Measurements from ENCODE around the gene TNFSF13. TPM values are rescaled to one million over a fixed set of nuclear protein-coding genes. Genes with fewer than 3 reads are reported as not detected.

Gene TNFSF13
- total RNA-seq, 1 experiment from 2014 or later, result 3.2 TPM

GRCh38 chr17:7586673-7587419 lies 28.3 kb downstream of the TNFSF13 start:
- H3K9me3 Mint-ChIP-seq, result no peaks in the 10 kb centered on the region
- H3K27me3 Mint-ChIP-seq (ENCODE audit: low read depth), result no peaks in the 10 kb centered on the region
- DNase-seq (ENCODE audit: low spot score) (peak; percentile 45), ATAC-seq (no peak)
- TF ChIP-seq, protein P1, sequence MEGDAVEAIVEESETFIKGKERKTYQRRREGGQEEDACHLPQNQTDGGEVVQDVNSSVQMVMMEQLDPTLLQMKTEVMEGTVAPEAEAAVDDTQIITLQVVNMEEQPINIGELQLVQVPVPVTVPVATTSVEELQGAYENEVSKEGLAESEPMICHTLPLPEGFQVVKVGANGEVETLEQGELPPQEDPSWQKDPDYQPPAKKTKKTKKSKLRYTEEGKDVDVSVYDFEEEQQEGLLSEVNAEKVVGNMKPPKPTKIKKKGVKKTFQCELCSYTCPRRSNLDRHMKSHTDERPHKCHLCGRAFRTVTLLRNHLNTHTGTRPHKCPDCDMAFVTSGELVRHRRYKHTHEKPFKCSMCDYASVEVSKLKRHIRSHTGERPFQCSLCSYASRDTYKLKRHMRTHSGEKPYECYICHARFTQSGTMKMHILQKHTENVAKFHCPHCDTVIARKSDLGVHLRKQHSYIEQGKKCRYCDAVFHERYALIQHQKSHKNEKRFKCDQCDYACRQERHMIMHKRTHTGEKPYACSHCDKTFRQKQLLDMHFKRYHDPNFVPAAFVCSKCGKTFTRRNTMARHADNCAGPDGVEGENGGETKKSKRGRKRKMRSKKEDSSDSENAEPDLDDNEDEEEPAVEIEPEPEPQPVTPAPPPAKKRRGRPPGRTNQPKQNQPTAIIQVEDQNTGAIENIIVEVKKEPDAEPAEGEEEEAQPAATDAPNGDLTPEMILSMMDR (IDR thresholded peaks at IDR 0.05), result no peak
- TF ChIP-seq, protein P2, sequence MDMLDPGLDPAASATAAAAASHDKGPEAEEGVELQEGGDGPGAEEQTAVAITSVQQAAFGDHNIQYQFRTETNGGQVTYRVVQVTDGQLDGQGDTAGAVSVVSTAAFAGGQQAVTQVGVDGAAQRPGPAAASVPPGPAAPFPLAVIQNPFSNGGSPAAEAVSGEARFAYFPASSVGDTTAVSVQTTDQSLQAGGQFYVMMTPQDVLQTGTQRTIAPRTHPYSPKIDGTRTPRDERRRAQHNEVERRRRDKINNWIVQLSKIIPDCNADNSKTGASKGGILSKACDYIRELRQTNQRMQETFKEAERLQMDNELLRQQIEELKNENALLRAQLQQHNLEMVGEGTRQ (CRISPR knock-in tag; IDR thresholded peaks at IDR 0.05), result no peak
- TF ChIP-seq, protein P3, sequence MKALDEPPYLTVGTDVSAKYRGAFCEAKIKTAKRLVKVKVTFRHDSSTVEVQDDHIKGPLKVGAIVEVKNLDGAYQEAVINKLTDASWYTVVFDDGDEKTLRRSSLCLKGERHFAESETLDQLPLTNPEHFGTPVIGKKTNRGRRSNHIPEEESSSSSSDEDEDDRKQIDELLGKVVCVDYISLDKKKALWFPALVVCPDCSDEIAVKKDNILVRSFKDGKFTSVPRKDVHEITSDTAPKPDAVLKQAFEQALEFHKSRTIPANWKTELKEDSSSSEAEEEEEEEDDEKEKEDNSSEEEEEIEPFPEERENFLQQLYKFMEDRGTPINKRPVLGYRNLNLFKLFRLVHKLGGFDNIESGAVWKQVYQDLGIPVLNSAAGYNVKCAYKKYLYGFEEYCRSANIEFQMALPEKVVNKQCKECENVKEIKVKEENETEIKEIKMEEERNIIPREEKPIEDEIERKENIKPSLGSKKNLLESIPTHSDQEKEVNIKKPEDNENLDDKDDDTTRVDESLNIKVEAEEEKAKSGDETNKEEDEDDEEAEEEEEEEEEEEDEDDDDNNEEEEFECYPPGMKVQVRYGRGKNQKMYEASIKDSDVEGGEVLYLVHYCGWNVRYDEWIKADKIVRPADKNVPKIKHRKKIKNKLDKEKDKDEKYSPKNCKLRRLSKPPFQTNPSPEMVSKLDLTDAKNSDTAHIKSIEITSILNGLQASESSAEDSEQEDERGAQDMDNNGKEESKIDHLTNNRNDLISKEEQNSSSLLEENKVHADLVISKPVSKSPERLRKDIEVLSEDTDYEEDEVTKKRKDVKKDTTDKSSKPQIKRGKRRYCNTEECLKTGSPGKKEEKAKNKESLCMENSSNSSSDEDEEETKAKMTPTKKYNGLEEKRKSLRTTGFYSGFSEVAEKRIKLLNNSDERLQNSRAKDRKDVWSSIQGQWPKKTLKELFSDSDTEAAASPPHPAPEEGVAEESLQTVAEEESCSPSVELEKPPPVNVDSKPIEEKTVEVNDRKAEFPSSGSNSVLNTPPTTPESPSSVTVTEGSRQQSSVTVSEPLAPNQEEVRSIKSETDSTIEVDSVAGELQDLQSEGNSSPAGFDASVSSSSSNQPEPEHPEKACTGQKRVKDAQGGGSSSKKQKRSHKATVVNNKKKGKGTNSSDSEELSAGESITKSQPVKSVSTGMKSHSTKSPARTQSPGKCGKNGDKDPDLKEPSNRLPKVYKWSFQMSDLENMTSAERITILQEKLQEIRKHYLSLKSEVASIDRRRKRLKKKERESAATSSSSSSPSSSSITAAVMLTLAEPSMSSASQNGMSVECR (CRISPR knock-in tag; IDR thresholded peaks at IDR 0.05; ENCODE audit: borderline replicate concordance), result no peak
- TF ChIP-seq PREB (CRISPR knock-in tag; IDR thresholded peaks at IDR 0.05; ENCODE audit: borderline replicate concordance) (no peak), GABPB1 (CRISPR knock-in tag; IDR thresholded peaks at IDR 0.05) (no peak), SMAD3 (CRISPR knock-in tag; IDR thresholded peaks at IDR 0.05; ENCODE audit: borderline replicate concordance) (no peak), RORB (CRISPR knock-in tag; IDR thresholded peaks at IDR 0.05) (no peak), NR3C1 (CRISPR knock-in tag; conservative IDR thresholded peaks at IDR 0.05; ENCODE audit: low read depth) (no peak), NFYB (CRISPR knock-in tag; conservative IDR thresholded peaks at IDR 0.05; ENCODE audit: low read depth) (no peak), ELF4 (CRISPR knock-in tag; IDR thresholded peaks at IDR 0.05; ENCODE audit: low read depth) (no peak), RELA (CRISPR knock-in tag; IDR thresholded peaks at IDR 0.05; ENCODE audit: borderline replicate concordance) (no peak), NR1H2 (CRISPR knock-in tag; IDR thresholded peaks at IDR 0.05) (no peak), TEAD1 (CRISPR knock-in tag; IDR thresholded peaks at IDR 0.05) (no peak)
- TF ChIP-seq, protein P4, sequence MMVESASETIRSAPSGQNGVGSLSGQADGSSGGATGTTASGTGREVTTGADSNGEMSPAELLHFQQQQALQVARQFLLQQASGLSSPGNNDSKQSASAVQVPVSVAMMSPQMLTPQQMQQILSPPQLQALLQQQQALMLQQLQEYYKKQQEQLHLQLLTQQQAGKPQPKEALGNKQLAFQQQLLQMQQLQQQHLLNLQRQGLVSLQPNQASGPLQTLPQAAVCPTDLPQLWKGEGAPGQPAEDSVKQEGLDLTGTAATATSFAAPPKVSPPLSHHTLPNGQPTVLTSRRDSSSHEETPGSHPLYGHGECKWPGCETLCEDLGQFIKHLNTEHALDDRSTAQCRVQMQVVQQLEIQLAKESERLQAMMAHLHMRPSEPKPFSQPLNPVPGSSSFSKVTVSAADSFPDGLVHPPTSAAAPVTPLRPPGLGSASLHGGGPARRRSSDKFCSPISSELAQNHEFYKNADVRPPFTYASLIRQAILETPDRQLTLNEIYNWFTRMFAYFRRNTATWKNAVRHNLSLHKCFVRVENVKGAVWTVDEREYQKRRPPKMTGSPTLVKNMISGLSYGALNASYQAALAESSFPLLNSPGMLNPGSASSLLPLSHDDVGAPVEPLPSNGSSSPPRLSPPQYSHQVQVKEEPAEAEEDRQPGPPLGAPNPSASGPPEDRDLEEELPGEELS (CRISPR knock-in tag; IDR thresholded peaks at IDR 0.05), result no peak
- TF ChIP-seq, protein P5, sequence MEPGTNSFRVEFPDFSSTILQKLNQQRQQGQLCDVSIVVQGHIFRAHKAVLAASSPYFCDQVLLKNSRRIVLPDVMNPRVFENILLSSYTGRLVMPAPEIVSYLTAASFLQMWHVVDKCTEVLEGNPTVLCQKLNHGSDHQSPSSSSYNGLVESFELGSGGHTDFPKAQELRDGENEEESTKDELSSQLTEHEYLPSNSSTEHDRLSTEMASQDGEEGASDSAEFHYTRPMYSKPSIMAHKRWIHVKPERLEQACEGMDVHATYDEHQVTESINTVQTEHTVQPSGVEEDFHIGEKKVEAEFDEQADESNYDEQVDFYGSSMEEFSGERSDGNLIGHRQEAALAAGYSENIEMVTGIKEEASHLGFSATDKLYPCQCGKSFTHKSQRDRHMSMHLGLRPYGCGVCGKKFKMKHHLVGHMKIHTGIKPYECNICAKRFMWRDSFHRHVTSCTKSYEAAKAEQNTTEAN (CRISPR knock-in tag; IDR thresholded peaks at IDR 0.05), result no peak
- H3K27ac Mint-ChIP-seq, result peak overlapping the region; percentile 38
- ChIA-PET POLR2A (interaction anchor here (0.9 to 1.0 kb wide), 2 partner anchors 100 to 257 kb away, joined by 3 read pairs; partner anchors contain the start of gene NEURL4), CTCF (interaction anchor here (0.6 to 4.3 kb wide), 8 partner anchors 8 to 130 kb away, joined by 3 to 61 read pairs (median 4); partner anchors contain the start of genes FXR2, TNFSF13, TP53 and WRAP53)
- peaks cover 47% of the 10 kb centered on the region for H3K4me1 Mint-ChIP-seq
- H3K36me3 Mint-ChIP-seq, result peaks cover 19% of the 10 kb centered on the region
- no peak overlapping the region for H3K4me3 Mint-ChIP-seq
